A549 (cell line): ENCODE measurements around the gene ZG16B. TPM values are rescaled to one million over a fixed set of nuclear protein-coding genes. Genes with fewer than 3 reads are reported as not detected.

Experiments
- ATAC-seq, 2 experiments: fragments of 200-7000 bp in 1 of 2; fragments of >200 bp in 1 of 2; cut with Nextera tagmentation in 1 of 2; cut with Tn5 transposase in 1 of 2; 3 replicates each; pipeline versions ENCODE4 v1.8.0 to v1.9.1; 2018 to 2020; ENCODE audit warnings: mild to moderate bottlenecking in 1 of 2, moderate library complexity in 1 of 2
- CTCF ChIA-PET: fragments of 300-600 bp; sonication (Branson Sonifier 250); formaldehyde crosslinking; extraction: SDS; loops from one replicate; lab custom pipeline; 2021; ENCODE audit warnings: antibody characterized with exemption, inconsistent platforms; lab: Yijun Ruan, JAX
- POLR2A ChIA-PET: fragments of 350-600 bp; formaldehyde crosslinking; extraction: SDS; loops from one replicate; lab custom pipeline; 2021; ENCODE audit warnings: antibody characterized with exemption, inconsistent platforms; lab: Yijun Ruan, JAX
- DNase-seq, 2 experiments: peaks; one replicate each; pipeline versions ENCODE4 v3.0.0 to v3.0.0-alpha.2; 2011 to 2016; ENCODE audit warnings: low read depth in 1 of 2, low spot score in 1 of 2
- FAIRE-seq: peaks from 2 replicates; lab custom pipeline; 2011; peaks lifted over from hg19 to GRCh38; lab: Jason Lieb, UNC
- H3K27ac ChIP-seq, 2 experiments: fragments of >200 bp; sonication (Bioruptor Twin); formaldehyde crosslinking; 3 replicates each; pipeline ENCODE4 v1.5.1; 2016 to 2017
- H3K4me1 ChIP-seq: fragments of >200 bp; sonication (Bioruptor Twin); formaldehyde crosslinking; 3 replicates; pipeline ENCODE4 v1.6.1; 2016
- H3K4me2 ChIP-seq: fragments of >200 bp; sonication (Bioruptor Twin); formaldehyde crosslinking; 3 replicates; pipeline ENCODE4 v1.6.1; 2016
- H3K4me3 ChIP-seq: fragments of >200 bp; sonication (Bioruptor Twin); formaldehyde crosslinking; 3 replicates; pipeline ENCODE4 v1.5.1; 2016
- H3K9me3 ChIP-seq: fragments of >200 bp; sonication (Bioruptor Twin); formaldehyde crosslinking; 3 replicates; pipeline ENCODE4 v1.6.1; 2016
- CHD4 ChIP-seq: fragments of 200-600 bp; sonication (generic); IDR thresholded peaks from 2 replicates; pipeline ENCODE4 v1.6.1; 2016; ENCODE audit warnings: antibody characterized with exemption, mild to moderate bottlenecking, borderline replicate concordance
- E2F6 ChIP-seq: IDR thresholded peaks from 2 replicates; pipeline ENCODE4 v1.6.1; 2012; ENCODE audit warnings: low read depth, borderline replicate concordance
- EHF ChIP-seq: fragments of 250-450 bp; sonication (Bioruptor Pico); IDR thresholded peaks from 2 replicates; pipeline ENCODE4 v1.5.0; 2020; ENCODE audit warnings: mild to moderate bottlenecking
- EP300 ChIP-seq, 2 experiments: fragments of >200 bp; sonication (Bioruptor Twin); formaldehyde crosslinking; IDR thresholded peaks; 2 replicates in 1 of 2; 3 replicates in 1 of 2; pipeline ENCODE4 v1.6.1; 2016 to 2017
- ESRRA ChIP-seq: fragments of 150-350 bp; IDR thresholded peaks from 2 replicates; pipeline ENCODE4 v1.6.1; 2014; ENCODE audit warnings: mild to moderate bottlenecking, low read length, borderline replicate concordance
- GATA3 ChIP-seq: IDR thresholded peaks from 2 replicates; pipeline ENCODE4 v1.6.1; 2012; ENCODE audit warnings: borderline replicate concordance
- HOXB5 ChIP-seq: fragments of 250-450 bp; sonication (Bioruptor Pico); IDR thresholded peaks from 2 replicates; pipeline ENCODE4 v1.5.0; 2020; ENCODE audit warnings: mild to moderate bottlenecking, moderate library complexity
- MYC ChIP-seq: IDR thresholded peaks from 2 replicates; pipeline ENCODE4 v1.6.1; 2012; ENCODE audit warnings: mild to moderate bottlenecking, inconsistent platforms, low read length, improper control_type of control experiment, borderline replicate concordance
- NR3C1 ChIP-seq: fragments of >200 bp; sonication (Bioruptor Twin); formaldehyde crosslinking; IDR thresholded peaks from 3 replicates; pipeline ENCODE4 v1.6.1; 2017
- PHF8 ChIP-seq: fragments of 200-600 bp; sonication (generic); IDR thresholded peaks from 2 replicates; pipeline ENCODE4 v1.6.1; 2016; ENCODE audit warnings: low read depth, mild to moderate bottlenecking, antibody characterized with exemption, moderate library complexity, borderline replicate concordance
- RAD21 ChIP-seq, 2 experiments: fragments of >200 bp in 1 of 2; sonication (Bioruptor Twin) in 1 of 2; formaldehyde crosslinking in 1 of 2; IDR thresholded peaks in 1 of 2; conservative IDR thresholded peaks in 1 of 2; 2 replicates in 1 of 2; 3 replicates in 1 of 2; pipeline ENCODE4 v1.6.1; 2012 to 2018; ENCODE audit warnings: inconsistent platforms in 1 of 2
- RARB ChIP-seq: fragments of 250-450 bp; sonication (Bioruptor Pico); IDR thresholded peaks from 2 replicates; pipeline ENCODE4 v1.8.0; 2021; ENCODE audit warnings: mild to moderate bottlenecking, moderate library complexity
- SREBF2 ChIP-seq: fragments of 450-650 bp; IDR thresholded peaks from 2 replicates; pipeline ENCODE4 v1.6.1; 2014; ENCODE audit warnings: mild to moderate bottlenecking, moderate library complexity
- ZC3H11A ChIP-seq: fragments of 450-650 bp; IDR thresholded peaks from 2 replicates; pipeline ENCODE4 v1.6.1; 2014; ENCODE audit warnings: antibody characterized with exemption, mild to moderate bottlenecking
- ZSCAN20 ChIP-seq: fragments of 250-450 bp; sonication (Bioruptor Pico); IDR thresholded peaks from 2 replicates; pipeline ENCODE4 v1.8.0; 2022; ENCODE audit warnings: mild to moderate bottlenecking, moderate library complexity
- WGBS: methylation state at CpG from one replicate; pipeline ENCODE4 v1.1.6; 2017; ENCODE audit errors: missing lambda C conversion rate; 5-methylcytosine and 5-hydroxymethylcytosine counted together
- polyA plus RNA-seq, 4 experiments: library from polyadenylated mRNA; depleted of rRNA in 3 of 4; stranded (reverse); fragments of >200 nt; fragmentation: RNase III in 1 of 4; extraction: RNeasy Plus Mini Kit Qiagen cat#74134 plus additional on column Dnase treatment in 1 of 4; gene quantifications; 2 replicates in 3 of 4; 3 replicates in 1 of 4; pipeline ENCODE4 v1.2.3, GENCODE V29; 2011 to 2017
- TF ChIP-seq, protein P1 (sequence below): fragments of >200 bp; sonication (Bioruptor Twin); formaldehyde crosslinking; IDR thresholded peaks from 3 replicates; pipeline ENCODE4 v1.6.1; 2016

The ZG16B gene
- polyA plus RNA-seq, 2 of the 4 experiments (the other 2 are of a cell fraction): 0.40 to 0.85 TPM

DNA sequence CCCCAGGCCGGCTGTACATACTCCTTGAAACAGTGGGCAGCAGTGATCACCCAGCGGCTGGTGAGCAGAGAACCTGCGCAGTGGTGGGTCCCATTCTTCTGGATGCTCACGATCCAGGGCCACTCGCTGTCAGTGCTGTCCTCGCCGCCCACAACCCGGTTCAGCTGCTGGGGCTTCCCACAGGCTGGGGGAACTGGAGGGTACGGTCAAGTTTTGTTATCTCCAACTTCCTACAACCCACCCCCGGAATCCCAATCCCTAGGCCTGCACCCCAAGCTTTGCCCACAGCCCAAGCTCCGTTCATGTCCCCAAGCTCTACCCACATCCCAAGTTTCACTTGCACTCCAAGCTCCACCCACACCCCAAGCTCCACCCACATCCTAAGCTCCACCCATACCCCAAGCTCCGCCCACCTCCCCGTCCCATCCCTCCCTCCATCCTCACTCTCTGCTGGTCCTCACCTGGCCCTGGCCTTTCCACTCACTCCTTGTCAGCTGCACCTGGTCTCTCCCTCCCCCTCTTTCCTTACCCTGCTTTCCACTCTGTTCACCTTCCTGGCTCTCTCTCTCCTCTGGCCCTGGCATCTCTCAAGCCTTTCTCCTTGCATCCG lies 26.1 kb downstream of the ZG16B start (continued):
- TF ChIP-seq, protein P1, sequence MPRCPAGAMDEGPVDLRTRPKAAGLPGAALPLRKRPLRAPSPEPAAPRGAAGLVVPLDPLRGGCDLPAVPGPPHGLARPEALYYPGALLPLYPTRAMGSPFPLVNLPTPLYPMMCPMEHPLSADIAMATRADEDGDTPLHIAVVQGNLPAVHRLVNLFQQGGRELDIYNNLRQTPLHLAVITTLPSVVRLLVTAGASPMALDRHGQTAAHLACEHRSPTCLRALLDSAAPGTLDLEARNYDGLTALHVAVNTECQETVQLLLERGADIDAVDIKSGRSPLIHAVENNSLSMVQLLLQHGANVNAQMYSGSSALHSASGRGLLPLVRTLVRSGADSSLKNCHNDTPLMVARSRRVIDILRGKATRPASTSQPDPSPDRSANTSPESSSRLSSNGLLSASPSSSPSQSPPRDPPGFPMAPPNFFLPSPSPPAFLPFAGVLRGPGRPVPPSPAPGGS: no peak
- no peak for TF ChIP-seq NR3C1
- no peak for TF ChIP-seq MYC
- no peak for TF ChIP-seq EP300 (IDR thresholded peaks at IDR 0.05)
- TF ChIP-seq EHF (CRISPR knock-in tag): no peak
- no peak for TF ChIP-seq RAD21 (conservative IDR thresholded peaks at IDR 0.05 in 1 of 2, IDR thresholded peaks at IDR 0.05 in 1 of 2)
- TF ChIP-seq, all 56 proteins: peak for 0

DNA sequence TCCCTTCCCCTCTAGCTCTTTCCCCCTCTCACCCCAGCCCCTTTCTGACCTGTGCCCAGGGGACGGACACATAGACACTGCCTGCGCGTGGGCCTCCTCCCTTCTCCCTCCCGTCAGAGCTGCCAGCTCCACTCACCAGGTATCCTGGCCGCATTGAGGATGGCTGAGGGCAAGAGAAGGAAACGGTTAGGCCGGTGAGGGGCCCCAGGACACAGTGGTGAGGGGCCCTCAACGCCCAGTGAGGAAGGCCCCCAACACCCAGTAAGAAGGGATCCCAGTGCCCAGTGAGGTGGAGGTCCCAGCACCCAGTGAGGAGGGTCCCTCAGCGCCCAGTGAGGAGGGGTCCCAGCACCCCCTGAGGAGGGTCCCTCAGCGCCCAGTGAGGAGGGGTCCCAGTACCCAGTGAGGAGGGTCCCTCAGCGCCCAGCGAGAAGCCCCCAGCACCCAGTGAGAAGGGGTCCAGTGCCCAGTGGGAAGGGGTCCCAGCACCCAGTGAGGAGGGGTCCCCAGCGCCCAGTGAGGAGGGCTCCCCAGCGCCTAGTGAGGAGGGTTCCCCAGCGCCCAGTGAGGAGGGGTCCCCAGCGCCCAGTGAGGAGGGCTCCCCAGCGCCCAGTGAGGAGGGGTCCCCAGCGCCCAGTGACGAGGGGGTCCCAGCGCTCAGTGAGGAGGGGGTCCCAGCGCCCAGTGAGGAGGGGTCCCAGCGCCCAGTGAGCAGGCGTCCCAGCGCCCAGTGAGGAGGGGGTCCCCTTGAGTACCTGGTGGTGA lies 26.8 kb downstream of the ZG16B start:
- WGBS: 80% methylated on average over 10 of the region's 24 CpGs
- no peak overlapping the region for H3K4me3 ChIP-seq
- DNase-seq: no peak
- POLR2A ChIA-PET: interaction anchor here (0.6 to 1.9 kb wide), 2 partner anchors 11 to 266 kb away, joined by 4 to 6 read pairs; no protein-coding TSS in a partner anchor
- CTCF ChIA-PET: interaction anchor here (1.1 to 10.6 kb wide), 4 partner anchors 11 to 70 kb away, joined by 3 to 91 read pairs (median 15); no protein-coding TSS in a partner anchor
- TF ChIP-seq CHD4 (no peak), ZC3H11A (no peak), ZSCAN20 (CRISPR knock-in tag) (no peak)
- FAIRE-seq: no peak
- H3K27ac ChIP-seq: peak overlapping the region in 1 of 2 experiments; percentile 78; a peak in 2 of 6 replicates
- peaks cover 13% of the 10 kb centered on the region for H3K4me1 ChIP-seq
- ATAC-seq: no peak
- peaks cover 5% of the 10 kb centered on the region; the same call in 1 of the 3 replicates for H3K9me3 ChIP-seq
- H3K4me2 ChIP-seq: peak overlapping the region; percentile 78; the same call in 2 of the 3 replicates

DNA sequence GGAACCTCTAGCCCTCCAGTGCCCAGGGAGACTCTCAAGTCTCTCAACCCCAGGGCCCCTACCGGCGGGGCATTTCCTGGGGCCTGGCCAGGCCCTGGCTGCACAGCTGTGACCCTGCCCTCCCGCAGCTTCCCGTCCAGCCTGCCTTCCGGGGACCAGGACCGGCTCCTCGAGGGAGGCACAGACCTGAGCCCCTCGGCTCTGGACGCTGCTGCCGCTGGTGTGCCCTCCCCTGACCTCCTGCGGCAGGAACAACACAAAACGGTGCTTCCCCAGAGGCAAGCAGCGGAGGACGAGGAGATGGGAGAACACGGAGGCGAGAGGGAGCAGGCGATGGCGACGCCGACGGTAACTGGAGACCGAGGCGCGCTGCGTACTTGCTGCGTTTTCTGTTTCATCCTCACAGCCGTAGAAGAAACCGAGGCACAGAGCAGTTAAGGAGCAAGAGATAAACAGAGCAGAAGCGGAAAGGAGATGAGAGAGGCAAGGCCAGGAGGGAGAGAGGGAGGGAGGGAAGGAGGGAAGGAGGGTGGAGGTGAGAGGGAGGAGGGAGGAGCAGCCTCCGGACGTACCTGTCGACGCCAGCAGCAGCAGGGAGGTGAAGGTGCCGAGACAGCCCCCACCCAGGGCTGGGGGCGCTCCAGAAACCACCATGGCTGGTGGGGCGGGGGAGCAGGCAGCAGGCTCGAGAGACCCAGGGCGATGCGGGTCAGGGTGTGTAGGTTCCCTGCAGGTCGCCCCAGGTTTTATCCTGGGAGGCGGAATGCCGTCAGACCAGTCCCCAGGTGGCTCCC lies 27.5 kb downstream of the ZG16B start, which contains the start of gene PRSS22:
PRSS22 (minus strand) TSS at position 720 of the 794 bp plus-strand sequence; CDS start at position 654, 66 bp downstream.
- Histone ChIP-seq H3K9me3 (peaks cover 5% of the 10 kb centered on the region; the same call in 1 of the 3 replicates), H3K4me1 (peaks cover 13% of the 10 kb centered on the region), H3K4me2 (peak within 1 kb of the TSS; percentile 78), H3K4me3 (peak within 1 kb of the TSS; percentile 8), H3K27ac (peak within 1 kb of the TSS; percentile 50 to 78; a peak in 4 of 6 replicates)
- ATAC-seq: peak; percentile 42 to 74
- FAIRE-seq: no peak
- no peak for DNase-seq
- WGBS: 24% methylated on average over 31 of the region's 42 CpGs
- ChIA-PET POLR2A (interaction anchor here (0.6 to 1.9 kb wide), 2 partner anchors 11 to 267 kb away, joined by 4 to 6 read pairs; no protein-coding TSS in a partner anchor), CTCF (interaction anchor here (0.6 to 1.9 kb wide), 5 partner anchors 7 to 67 kb away, joined by 3 to 13 read pairs (median 4); no protein-coding TSS in a partner anchor)
- no peak for TF ChIP-seq RAD21 (conservative IDR thresholded peaks at IDR 0.05 in 1 of 2, IDR thresholded peaks at IDR 0.05 in 1 of 2)
- 0 out of 2 replicates have a peak, but pooled peaks have one; percentile 39 for TF ChIP-seq HOXB5 (CRISPR knock-in tag)
- TF ChIP-seq GATA3: no peak
- no peak for TF ChIP-seq SREBF2
- TF ChIP-seq ESRRA: no peak

- FAIRE-seq (no peak), DNase-seq (no peak), ATAC-seq (peak in 1 of 2 experiments; percentile 14; a peak in 2 of 6 replicates)
- ChIA-PET POLR2A (interaction anchor here (0.8 kb wide), 1 partner anchor 19 kb away, joined by 3 read pairs; no protein-coding TSS in a partner anchor), CTCF (interaction anchor here (0.6 to 1.9 kb wide), 6 partner anchors 8 to 66 kb away, joined by 3 to 13 read pairs (median 4); no protein-coding TSS in a partner anchor)
- peak overlapping the region; percentile 8; the same call in 2 of the 3 replicates for H3K4me3 ChIP-seq
- H3K27ac ChIP-seq: peak overlapping the region; percentile 50 to 78; a peak in 4 of 6 replicates
- 29% methylated on average over 15 of the region's 23 CpGs for WGBS
- H3K4me2 ChIP-seq: peak overlapping the region; percentile 78
- peaks cover 5% of the 10 kb centered on the region; the same call in 1 of the 3 replicates for H3K9me3 ChIP-seq
- TF ChIP-seq RARB (CRISPR knock-in tag) (no peak), E2F6 (no peak), PHF8 (no peak)
- H3K4me1 ChIP-seq: peaks cover 13% of the 10 kb centered on the region
These were observed 28.3 kb downstream of the ZG16B start for GRCh38 chr16:2858245-2859025.
